Measurements from ENCODE around the gene MINDY3.
"Not testable (repeated sequence)": the region's sequence is repeated elsewhere in the genome, so short reads cannot be mapped to it uniquely, and the experiment has no call there.

MINDY3 gene

GRCh38 chr10:15856328-15857015, 3.8 kb downstream of the MINDY3 start:
- DNase-seq (ENCODE audit: low spot score): no peak

GRCh38 chr10:15853800-15854199, 6.5 kb downstream of the MINDY3 start:
- DNase-seq (ENCODE audit: low spot score): no peak

- DNase-seq (ENCODE audit: low spot score): no peak
These were observed 8.2 kb downstream of the MINDY3 start for GRCh38 chr10:15852111-15852557.

GRCh38 chr10:15850337-15850978, 9.8 kb downstream of the MINDY3 start:
- not testable (repeated sequence) for DNase-seq (ENCODE audit: low spot score)

GRCh38 chr10:15849316-15849715, 11.0 kb downstream of the MINDY3 start:
- DNase-seq (ENCODE audit: low spot score): no peak

GRCh38 chr10:15847481-15847880, 12.8 kb downstream of the MINDY3 start:
- DNase-seq (ENCODE audit: low spot score): no peak

GRCh38 chr10:15844517-15844916, 15.8 kb downstream of the MINDY3 start:
- no peak for DNase-seq (ENCODE audit: low spot score)

- DNase-seq (ENCODE audit: low spot score): no peak
These were observed 16.6 kb downstream of the MINDY3 start for GRCh38 chr10:15843695-15844094.

- DNase-seq (ENCODE audit: low spot score): no peak
These were observed 17.6 kb downstream of the MINDY3 start for GRCh38 chr10:15842556-15843169.

- DNase-seq (ENCODE audit: low spot score): no peak
These were observed 18.6 kb downstream of the MINDY3 start for GRCh38 chr10:15841696-15842095.

GRCh38 chr10:15836807-15837206, 23.5 kb downstream of the MINDY3 start:
- no peak for DNase-seq (ENCODE audit: low spot score)

GRCh38 chr10:15829495-15829894, 30.8 kb downstream of the MINDY3 start:
- no peak for DNase-seq (ENCODE audit: low spot score)

GRCh38 chr10:15824498-15824897, 35.8 kb downstream of the MINDY3 start:
- DNase-seq (ENCODE audit: low spot score): peak; percentile 30

GRCh38 chr10:15822131-15822530, 38.2 kb downstream of the MINDY3 start:
- DNase-seq (ENCODE audit: low spot score): no peak

- DNase-seq (ENCODE audit: low spot score): no peak
These were observed 39.1 kb downstream of the MINDY3 start for GRCh38 chr10:15821046-15821683.

- no peak for DNase-seq (ENCODE audit: low spot score)
These were observed 42.8 kb downstream of the MINDY3 start for GRCh38 chr10:15817409-15818046.

- no peak for DNase-seq (ENCODE audit: low spot score)
These were observed 44.9 kb downstream of the MINDY3 start for GRCh38 chr10:15815242-15815885.

- no peak for DNase-seq (ENCODE audit: low spot score)
These were observed 45.7 kb downstream of the MINDY3 start for GRCh38 chr10:15814565-15814964.

GRCh38 chr10:15813415-15813814, 46.9 kb downstream of the MINDY3 start:
- no peak for DNase-seq (ENCODE audit: low spot score)

GRCh38 chr10:15809450-15809849, 50.9 kb downstream of the MINDY3 start:
- DNase-seq (ENCODE audit: low spot score): no peak

- DNase-seq (ENCODE audit: low spot score): no peak
These were observed 52.0 kb downstream of the MINDY3 start for GRCh38 chr10:15808204-15808797.

Measured in NAMALWA (cell line).